Choroid plexus epithelial cell (primary cell): ENCODE results near the gene IMMP2L.

Experiments used
- DNase-seq: peaks from one replicate; pipeline ENCODE4 v3.0.0-alpha.2; 2010; ENCODE audit warnings: low read depth
- H3K4me3 ChIP-seq: 2 replicates; pipeline ENCODE4 v1.5.1; 2011; ENCODE audit warnings: low read depth, mild to moderate bottlenecking, control low read depth, low read length, moderate library complexity
- CTCF ChIP-seq: conservative IDR thresholded peaks from 2 replicates; pipeline ENCODE4 v1.5.1; 2011; ENCODE audit warnings: low read depth, mild to moderate bottlenecking, control low read depth, inconsistent platforms, low read length, moderate library complexity

IMMP2L gene

GRCh38 chr7:111320133-111320532 lies 242.2 kb downstream of the IMMP2L start:
- DNase-seq, result no peak
- TF ChIP-seq CTCF, result no peak
- H3K4me3 ChIP-seq, result no peak overlapping the region

GRCh38 chr7:111312966-111313365 lies 249.3 kb downstream of the IMMP2L start:
- DNase-seq, result peak; percentile 38
- H3K4me3 ChIP-seq, result no peak overlapping the region
- TF ChIP-seq CTCF, result peak; percentile 13

- no peak for TF ChIP-seq CTCF
- no peak for DNase-seq
- H3K4me3 ChIP-seq, result no peak overlapping the region
These were observed 253.6 kb downstream of the IMMP2L start for GRCh38 chr7:111308691-111309090.

GRCh38 chr7:111301891-111302290 lies 260.4 kb downstream of the IMMP2L start:
- H3K4me3 ChIP-seq, result no peak overlapping the region
- no peak for TF ChIP-seq CTCF
- DNase-seq, result peak; percentile 2

GRCh38 chr7:111294494-111294893 lies 267.8 kb downstream of the IMMP2L start:
- TF ChIP-seq CTCF, result no peak
- no peak overlapping the region for H3K4me3 ChIP-seq
- DNase-seq, result no peak

DNA sequence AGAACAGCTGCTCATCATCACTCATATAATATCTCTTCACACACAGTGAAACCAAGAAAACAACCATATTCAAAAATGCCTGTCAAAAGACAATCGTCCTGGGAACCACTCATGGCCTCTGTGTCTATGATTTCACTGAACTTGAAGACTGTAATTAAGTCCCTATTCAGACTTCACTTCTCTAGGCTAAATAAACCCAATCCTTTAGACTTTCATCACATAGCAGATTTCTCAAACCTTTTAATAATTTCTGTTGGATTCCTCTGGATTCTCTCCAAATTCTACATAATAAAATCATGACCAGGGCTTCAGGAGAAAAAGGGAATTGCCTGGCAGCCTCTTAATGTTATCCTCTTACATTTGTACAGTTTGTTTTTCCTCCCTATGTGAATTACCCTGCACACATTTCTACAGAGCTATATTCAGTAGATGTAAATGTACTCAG lies 270.2 kb downstream of the IMMP2L start:
- no peak for TF ChIP-seq CTCF
- H3K4me3 ChIP-seq, result no peak overlapping the region
- DNase-seq, result peak; percentile 42

DNA sequence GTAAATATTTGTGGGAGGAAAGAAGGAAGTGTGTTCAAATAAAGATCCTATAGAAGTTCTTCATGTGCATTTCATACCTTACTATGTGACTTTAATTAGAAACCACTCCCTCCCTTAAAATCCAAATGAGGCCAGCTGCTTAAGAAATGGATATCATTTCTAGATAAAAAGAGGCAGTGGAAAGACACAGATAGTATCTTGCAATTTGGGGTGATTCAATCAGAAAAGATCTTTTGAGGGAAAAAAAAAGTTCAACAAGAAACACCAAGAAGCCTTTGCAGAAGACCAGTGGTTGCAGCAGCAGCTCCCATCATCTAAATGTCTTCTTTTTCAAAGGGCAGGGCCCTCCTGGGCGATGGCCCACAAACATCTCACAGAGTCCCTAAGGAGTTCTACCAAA lies 271.3 kb downstream of the IMMP2L start:
- DNase-seq, result no peak
- TF ChIP-seq CTCF, result no peak

More for the DNA sequence above, 271.3 kb downstream of the IMMP2L start:
- H3K4me3 ChIP-seq, result no peak overlapping the region
